A673 (cell line): ENCODE data around the gene CEP192.

Experiments used
- EZH2 ChIP-seq: fragments of 200-600 bp; sonication (generic); IDR thresholded peaks from 2 replicates; pipeline ENCODE4 v1.6.1; 2017; ENCODE audit warnings: borderline replicate concordance, low read depth, mild to moderate bottlenecking, mixed read lengths, antibody characterized with exemption, low read length; ENCODE audit not compliant: poor library complexity, severe bottlenecking
- TF ChIP-seq, protein P1 (sequence below): fragments of 300-800, 200-600 bp; sonication (generic); conservative IDR thresholded peaks from 2 replicates; pipeline ENCODE4 v1.5.1; 2017; ENCODE audit warnings: low read depth, mild to moderate bottlenecking, antibody characterized with exemption, low read length, moderate library complexity, mixed read lengths

GRCh38 chr18:13067124-13067523, 76.0 kb downstream of the CEP192 start:
- TF ChIP-seq, protein P1, sequence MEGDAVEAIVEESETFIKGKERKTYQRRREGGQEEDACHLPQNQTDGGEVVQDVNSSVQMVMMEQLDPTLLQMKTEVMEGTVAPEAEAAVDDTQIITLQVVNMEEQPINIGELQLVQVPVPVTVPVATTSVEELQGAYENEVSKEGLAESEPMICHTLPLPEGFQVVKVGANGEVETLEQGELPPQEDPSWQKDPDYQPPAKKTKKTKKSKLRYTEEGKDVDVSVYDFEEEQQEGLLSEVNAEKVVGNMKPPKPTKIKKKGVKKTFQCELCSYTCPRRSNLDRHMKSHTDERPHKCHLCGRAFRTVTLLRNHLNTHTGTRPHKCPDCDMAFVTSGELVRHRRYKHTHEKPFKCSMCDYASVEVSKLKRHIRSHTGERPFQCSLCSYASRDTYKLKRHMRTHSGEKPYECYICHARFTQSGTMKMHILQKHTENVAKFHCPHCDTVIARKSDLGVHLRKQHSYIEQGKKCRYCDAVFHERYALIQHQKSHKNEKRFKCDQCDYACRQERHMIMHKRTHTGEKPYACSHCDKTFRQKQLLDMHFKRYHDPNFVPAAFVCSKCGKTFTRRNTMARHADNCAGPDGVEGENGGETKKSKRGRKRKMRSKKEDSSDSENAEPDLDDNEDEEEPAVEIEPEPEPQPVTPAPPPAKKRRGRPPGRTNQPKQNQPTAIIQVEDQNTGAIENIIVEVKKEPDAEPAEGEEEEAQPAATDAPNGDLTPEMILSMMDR = no peak
- no peak for TF ChIP-seq EZH2
